ENCODE results near the gene NLGN2.

Gene NLGN2

DNA sequence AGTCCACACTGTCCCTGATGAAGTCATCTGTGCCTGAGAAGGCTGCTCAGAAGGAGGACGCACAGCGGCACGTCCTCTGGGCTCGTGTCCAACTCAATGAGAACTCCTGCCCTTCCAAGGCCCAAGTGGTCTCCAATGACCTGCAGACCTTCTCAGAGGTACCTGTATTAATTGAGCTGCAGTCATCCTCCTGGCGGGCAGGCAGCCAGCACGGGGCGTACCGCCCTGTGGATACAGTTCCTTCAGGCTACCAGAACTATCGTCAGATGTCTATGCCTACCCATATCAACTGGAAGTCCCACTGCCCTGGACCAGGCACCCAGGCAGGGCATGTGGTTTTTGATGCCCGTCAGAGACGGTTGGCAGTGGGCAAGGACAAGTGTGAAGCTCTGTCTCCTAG, 24.7 kb downstream of the NLGN2 start:
- no peaks in the 10 kb centered on the region for H3K9me2 ChIP-seq (ENCODE audit: low read depth, low read length)
- H4K20me1 ChIP-seq (ENCODE audit: insufficient read depth, low read length): no peaks in the 10 kb centered on the region
- no peaks in the 10 kb centered on the region for H3K79me2 ChIP-seq (ENCODE audit: insufficient read depth, low read length)
- no peaks in the 10 kb centered on the region for H3F3A ChIP-seq (ENCODE audit: insufficient read depth, low read length)
- H3K4me2 ChIP-seq (ENCODE audit: low read length): no peak overlapping the region
- no peaks in the 10 kb centered on the region for H3K36me3 ChIP-seq (ENCODE audit: insufficient read depth, low read length)
- no peak overlapping the region for H2AFZ ChIP-seq (ENCODE audit: low read length)
- no peak overlapping the region for H3K27ac ChIP-seq (ENCODE audit: low read depth, low read length, poor library complexity, severe bottlenecking)
- no peak overlapping the region for H3K4me3 ChIP-seq (ENCODE audit: low read depth, low read length, poor library complexity, severe bottlenecking)
- H3K27me3 ChIP-seq (ENCODE audit: insufficient read depth, low read length): no peaks in the 10 kb centered on the region
- peaks cover 11% of the 10 kb centered on the region for H3K4me1 ChIP-seq (ENCODE audit: insufficient read depth, low read length, severe bottlenecking)
- no peaks in the 10 kb centered on the region for H3K9me3 ChIP-seq (ENCODE audit: low read length)
- H3K9ac ChIP-seq (ENCODE audit: low read length): no peak overlapping the region
- TF ChIP-seq, protein P1, sequence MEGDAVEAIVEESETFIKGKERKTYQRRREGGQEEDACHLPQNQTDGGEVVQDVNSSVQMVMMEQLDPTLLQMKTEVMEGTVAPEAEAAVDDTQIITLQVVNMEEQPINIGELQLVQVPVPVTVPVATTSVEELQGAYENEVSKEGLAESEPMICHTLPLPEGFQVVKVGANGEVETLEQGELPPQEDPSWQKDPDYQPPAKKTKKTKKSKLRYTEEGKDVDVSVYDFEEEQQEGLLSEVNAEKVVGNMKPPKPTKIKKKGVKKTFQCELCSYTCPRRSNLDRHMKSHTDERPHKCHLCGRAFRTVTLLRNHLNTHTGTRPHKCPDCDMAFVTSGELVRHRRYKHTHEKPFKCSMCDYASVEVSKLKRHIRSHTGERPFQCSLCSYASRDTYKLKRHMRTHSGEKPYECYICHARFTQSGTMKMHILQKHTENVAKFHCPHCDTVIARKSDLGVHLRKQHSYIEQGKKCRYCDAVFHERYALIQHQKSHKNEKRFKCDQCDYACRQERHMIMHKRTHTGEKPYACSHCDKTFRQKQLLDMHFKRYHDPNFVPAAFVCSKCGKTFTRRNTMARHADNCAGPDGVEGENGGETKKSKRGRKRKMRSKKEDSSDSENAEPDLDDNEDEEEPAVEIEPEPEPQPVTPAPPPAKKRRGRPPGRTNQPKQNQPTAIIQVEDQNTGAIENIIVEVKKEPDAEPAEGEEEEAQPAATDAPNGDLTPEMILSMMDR (IDR thresholded peaks at IDR 0.05; ENCODE audit: low read length): no peak
- TF ChIP-seq EZH2 (IDR thresholded peaks at IDR 0.05; ENCODE audit: borderline replicate concordance, low read length): no peak

- H3K27me3 ChIP-seq (ENCODE audit: insufficient read depth, low read length): peaks cover 17% of the 10 kb centered on the region
- H4K20me1 ChIP-seq (ENCODE audit: insufficient read depth, low read length): no peaks in the 10 kb centered on the region
- peaks cover 47% of the 10 kb centered on the region for H3K4me1 ChIP-seq (ENCODE audit: insufficient read depth, low read length, severe bottlenecking)
- H3K4me3 ChIP-seq (ENCODE audit: low read depth, low read length, poor library complexity, severe bottlenecking): peak overlapping the region; percentile 76
- TF ChIP-seq EZH2 (IDR thresholded peaks at IDR 0.05; ENCODE audit: borderline replicate concordance, low read length): no peak
- TF ChIP-seq, protein P1 (IDR thresholded peaks at IDR 0.05; ENCODE audit: low read length): peak; percentile 61
- peaks cover 3% of the 10 kb centered on the region; the same call in 1 of the 2 replicates for H3K36me3 ChIP-seq (ENCODE audit: insufficient read depth, low read length)
- H3F3A ChIP-seq (ENCODE audit: insufficient read depth, low read length): no peaks in the 10 kb centered on the region
- H2AFZ ChIP-seq (ENCODE audit: low read length): no peak overlapping the region
- peak overlapping the region; percentile 74 for H3K9ac ChIP-seq (ENCODE audit: low read length)
- no peaks in the 10 kb centered on the region for H3K9me2 ChIP-seq (ENCODE audit: low read depth, low read length)
- H3K4me2 ChIP-seq (ENCODE audit: low read length): peak overlapping the region; percentile 99
- H3K9me3 ChIP-seq (ENCODE audit: low read length): no peaks in the 10 kb centered on the region
- no peaks in the 10 kb centered on the region for H3K79me2 ChIP-seq (ENCODE audit: insufficient read depth, low read length)
- peak overlapping the region; percentile 86 for H3K27ac ChIP-seq (ENCODE audit: low read depth, low read length, poor library complexity, severe bottlenecking)
These were observed 28.3 kb downstream of the NLGN2 start for GRCh38 chr17:7435676-7436555.

DNA sequence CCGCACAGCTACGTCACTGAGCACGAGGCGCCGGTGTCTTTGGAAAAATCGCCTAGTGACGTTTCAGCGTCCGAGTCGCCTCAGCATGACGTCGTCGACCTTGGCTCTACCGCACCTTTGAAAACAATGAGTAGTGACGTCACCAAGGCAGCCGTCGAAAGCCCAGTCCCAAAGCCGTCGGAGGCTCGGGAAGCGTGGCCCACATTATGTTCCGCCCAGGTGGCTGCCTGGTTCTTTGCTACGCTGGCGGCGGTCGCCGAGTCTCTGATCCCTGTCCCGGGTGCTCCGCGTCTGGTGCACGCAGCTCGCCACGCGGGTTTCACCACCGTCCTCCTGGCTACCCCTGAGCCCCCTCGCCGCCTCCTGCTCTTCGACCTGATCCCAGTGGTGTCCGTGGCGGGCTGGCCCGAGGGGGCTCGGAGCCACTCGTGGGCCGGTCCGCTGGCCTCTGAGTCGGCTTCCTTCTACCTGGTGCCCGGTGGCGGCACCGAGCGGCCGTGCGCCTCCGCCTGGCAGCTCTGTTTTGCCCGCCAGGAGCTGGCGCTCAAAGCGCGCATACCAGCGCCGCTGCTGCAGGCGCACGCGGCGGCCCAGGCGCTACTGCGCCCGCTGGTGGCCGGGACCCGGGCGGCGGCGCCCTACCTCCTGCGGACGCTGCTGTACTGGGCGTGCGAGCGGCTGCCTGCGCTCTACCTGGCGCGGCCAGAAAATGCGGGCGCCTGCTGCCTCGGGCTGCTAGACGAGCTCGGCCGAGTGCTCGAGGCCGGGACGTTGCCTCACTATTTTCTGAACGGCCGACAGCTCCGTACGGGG, 29.1 kb downstream of the NLGN2 start:
- H3K4me1 ChIP-seq (ENCODE audit: insufficient read depth, low read length, severe bottlenecking): peaks cover 48% of the 10 kb centered on the region
- H3K9ac ChIP-seq (ENCODE audit: low read length): peak overlapping the region; percentile 74
- TF ChIP-seq, protein P1 (IDR thresholded peaks at IDR 0.05; ENCODE audit: low read length): peak; percentile 88
- TF ChIP-seq EZH2 (IDR thresholded peaks at IDR 0.05; ENCODE audit: borderline replicate concordance, low read length): no peak
- peaks cover 17% of the 10 kb centered on the region for H3K27me3 ChIP-seq (ENCODE audit: insufficient read depth, low read length)
- no peaks in the 10 kb centered on the region for H3K9me3 ChIP-seq (ENCODE audit: low read length)
- H3K4me3 ChIP-seq (ENCODE audit: low read depth, low read length, poor library complexity, severe bottlenecking): peak overlapping the region; percentile 76
- H4K20me1 ChIP-seq (ENCODE audit: insufficient read depth, low read length): no peaks in the 10 kb centered on the region
- H3K27ac ChIP-seq (ENCODE audit: low read depth, low read length, poor library complexity, severe bottlenecking): peak overlapping the region; percentile 86
- no peaks in the 10 kb centered on the region for H3K9me2 ChIP-seq (ENCODE audit: low read depth, low read length)
- no peaks in the 10 kb centered on the region for H3K79me2 ChIP-seq (ENCODE audit: insufficient read depth, low read length)
- no peak overlapping the region for H2AFZ ChIP-seq (ENCODE audit: low read length)
- peaks cover 3% of the 10 kb centered on the region; the same call in 1 of the 2 replicates for H3K36me3 ChIP-seq (ENCODE audit: insufficient read depth, low read length)
- no peaks in the 10 kb centered on the region for H3F3A ChIP-seq (ENCODE audit: insufficient read depth, low read length)
- H3K4me2 ChIP-seq (ENCODE audit: low read length): peak overlapping the region; percentile 99

Data from OCI-LY1 (cell line).